Measurements from ENCODE around the gene REXO5. TPM values are rescaled to one million over a fixed set of nuclear protein-coding genes. Genes with fewer than 3 reads are reported as not detected.

The REXO5 gene, protein sequence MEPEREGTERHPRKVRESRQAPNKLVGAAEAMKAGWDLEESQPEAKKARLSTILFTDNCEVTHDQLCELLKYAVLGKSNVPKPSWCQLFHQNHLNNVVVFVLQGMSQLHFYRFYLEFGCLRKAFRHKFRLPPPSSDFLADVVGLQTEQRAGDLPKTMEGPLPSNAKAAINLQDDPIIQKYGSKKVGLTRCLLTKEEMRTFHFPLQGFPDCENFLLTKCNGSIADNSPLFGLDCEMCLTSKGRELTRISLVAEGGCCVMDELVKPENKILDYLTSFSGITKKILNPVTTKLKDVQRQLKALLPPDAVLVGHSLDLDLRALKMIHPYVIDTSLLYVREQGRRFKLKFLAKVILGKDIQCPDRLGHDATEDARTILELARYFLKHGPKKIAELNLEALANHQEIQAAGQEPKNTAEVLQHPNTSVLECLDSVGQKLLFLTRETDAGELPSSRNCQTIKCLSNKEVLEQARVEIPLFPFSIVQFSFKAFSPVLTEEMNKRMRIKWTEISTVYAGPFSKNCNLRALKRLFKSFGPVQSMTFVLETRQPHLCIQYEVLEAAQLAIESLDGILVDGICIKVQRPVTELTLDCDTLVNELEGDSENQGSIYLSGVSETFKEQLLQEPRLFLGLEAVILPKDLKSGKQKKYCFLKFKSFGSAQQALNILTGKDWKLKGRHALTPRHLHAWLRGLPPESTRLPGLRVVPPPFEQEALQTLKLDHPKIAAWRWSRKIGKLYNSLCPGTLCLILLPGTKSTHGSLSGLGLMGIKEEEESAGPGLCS
- 0.76 TPM for polyA plus RNA-seq (2012; ENCODE audit: insufficient read depth, insufficient read length, low read depth)

DNA sequence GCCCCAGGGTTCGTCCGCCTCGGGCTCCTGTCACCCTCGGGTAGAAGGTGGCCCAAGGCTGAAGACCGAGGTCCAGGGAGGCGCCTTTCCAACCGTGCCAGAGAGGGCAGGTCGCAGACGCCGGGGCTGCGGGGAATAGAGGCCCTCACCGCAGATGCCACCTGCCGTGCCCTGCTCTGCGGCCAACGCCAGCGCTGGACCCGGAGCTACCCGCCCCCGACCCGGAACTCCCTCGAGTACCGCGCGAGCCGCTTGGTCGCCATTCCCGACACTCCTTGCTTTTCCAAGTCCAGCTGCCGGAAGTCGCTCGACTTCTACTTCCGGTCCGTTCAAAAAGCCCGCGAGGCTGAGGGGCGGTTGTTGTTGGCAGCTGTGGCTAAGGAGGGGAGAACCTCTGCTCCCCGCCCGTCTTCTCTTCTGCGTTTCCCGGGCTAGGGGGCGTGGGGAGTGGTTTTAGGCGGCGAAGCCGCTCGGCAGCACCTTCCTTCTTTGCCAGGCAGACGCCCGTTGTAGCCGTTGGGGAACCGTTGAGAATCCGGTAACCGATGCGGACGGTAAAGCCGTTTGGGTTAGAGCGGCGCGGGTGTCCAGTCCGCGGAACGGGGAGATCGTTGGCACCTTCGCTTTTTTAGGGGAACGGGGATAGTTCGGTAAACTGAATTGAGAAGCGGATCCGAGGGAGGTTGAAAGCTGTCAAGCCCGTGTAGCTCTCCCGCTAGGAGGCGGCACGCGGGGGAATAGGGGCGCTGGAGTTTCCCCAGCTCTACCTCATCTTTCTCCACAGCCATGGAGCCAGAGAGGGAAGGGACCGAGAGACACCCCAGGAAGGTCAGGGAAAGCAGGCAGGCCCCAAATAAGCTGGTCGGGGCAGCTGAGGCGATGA lies at the start of gene REXO5, which contains the start of gene ERI2:
Gene REXO5 (plus strand): TSS at position 360 of the 883 bp plus-strand sequence. CDS start 427 bp downstream, at position 787.
Gene ERI2 (minus strand): TSS at position 305 of the 883 bp plus-strand sequence. CDS start 42 bp downstream, at position 263.
- H3K9me3 ChIP-seq: no peaks in the 10 kb centered on the region
- H3K27me3 ChIP-seq: no peaks in the 10 kb centered on the region
- H3K36me3 ChIP-seq: no peaks in the 10 kb centered on the region
- no peaks in the 10 kb centered on the region for H3K4me1 ChIP-seq
- DNase-seq: peak; percentile 95
- TF ChIP-seq, protein P1, sequence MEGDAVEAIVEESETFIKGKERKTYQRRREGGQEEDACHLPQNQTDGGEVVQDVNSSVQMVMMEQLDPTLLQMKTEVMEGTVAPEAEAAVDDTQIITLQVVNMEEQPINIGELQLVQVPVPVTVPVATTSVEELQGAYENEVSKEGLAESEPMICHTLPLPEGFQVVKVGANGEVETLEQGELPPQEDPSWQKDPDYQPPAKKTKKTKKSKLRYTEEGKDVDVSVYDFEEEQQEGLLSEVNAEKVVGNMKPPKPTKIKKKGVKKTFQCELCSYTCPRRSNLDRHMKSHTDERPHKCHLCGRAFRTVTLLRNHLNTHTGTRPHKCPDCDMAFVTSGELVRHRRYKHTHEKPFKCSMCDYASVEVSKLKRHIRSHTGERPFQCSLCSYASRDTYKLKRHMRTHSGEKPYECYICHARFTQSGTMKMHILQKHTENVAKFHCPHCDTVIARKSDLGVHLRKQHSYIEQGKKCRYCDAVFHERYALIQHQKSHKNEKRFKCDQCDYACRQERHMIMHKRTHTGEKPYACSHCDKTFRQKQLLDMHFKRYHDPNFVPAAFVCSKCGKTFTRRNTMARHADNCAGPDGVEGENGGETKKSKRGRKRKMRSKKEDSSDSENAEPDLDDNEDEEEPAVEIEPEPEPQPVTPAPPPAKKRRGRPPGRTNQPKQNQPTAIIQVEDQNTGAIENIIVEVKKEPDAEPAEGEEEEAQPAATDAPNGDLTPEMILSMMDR (IDR thresholded peaks at IDR 0.05; ENCODE audit: low read depth, low read length): peak; percentile 61
- peak within 1 kb of the TSS; percentile 91 for H3K4me3 ChIP-seq (ENCODE audit: low read depth, low read length)

DNA sequence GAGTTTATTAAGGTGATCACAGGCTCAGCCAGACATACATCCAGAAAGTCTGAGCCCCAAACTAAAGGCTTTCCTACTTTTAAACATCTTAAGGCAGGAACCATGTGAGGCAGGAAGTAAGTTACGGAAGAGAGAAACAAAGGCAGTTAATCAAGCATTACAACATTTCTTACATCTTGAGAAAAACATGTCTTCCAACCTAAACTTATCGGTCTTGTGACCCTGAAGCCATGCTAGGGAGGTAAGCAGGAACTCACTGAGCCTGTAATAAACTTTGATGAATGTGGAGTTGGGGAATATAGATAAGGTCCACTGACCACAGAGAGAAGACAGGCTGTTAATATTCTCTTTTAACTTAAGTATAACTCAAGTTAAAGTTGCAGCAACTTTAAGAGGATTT lies 46.0 kb upstream of the REXO5 start:
- Histone ChIP-seq H3K4me3 (ENCODE audit: low read depth, low read length) (no peak overlapping the region), H3K36me3 (no peaks in the 10 kb centered on the region), H3K4me1 (no peaks in the 10 kb centered on the region), H3K27me3 (0 out of 2 replicates have a peak, but pooled peaks cover 3% of the 10 kb centered on the region), H3K9me3 (no peaks in the 10 kb centered on the region)
- TF ChIP-seq, protein P1 (IDR thresholded peaks at IDR 0.05; ENCODE audit: low read depth, low read length): no peak
- no peak for DNase-seq

DNA sequence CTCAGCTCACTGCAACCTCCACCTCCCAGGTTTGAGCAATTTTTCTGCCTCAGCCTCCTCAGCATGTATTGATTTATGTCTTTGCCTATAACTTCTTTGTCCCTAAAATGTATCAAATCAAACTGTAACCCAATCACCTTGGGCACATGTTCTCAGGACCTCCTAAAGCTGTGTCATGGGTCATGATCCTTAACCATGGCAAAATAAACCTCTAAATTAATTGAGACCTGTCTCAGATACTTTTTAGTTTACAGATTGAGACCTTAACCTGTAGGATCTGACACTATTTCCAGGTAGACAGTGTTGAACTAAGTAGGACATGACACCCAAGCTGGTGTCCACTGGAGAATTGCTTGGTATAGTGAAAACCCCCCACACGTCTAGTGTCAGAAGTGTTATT lies 45.2 kb upstream of the REXO5 start:
- Histone ChIP-seq H3K36me3 (no peaks in the 10 kb centered on the region), H3K9me3 (no peaks in the 10 kb centered on the region), H3K4me3 (ENCODE audit: low read depth, low read length) (no peak overlapping the region), H3K27me3 (0 out of 2 replicates have a peak, but pooled peaks cover 3% of the 10 kb centered on the region), H3K4me1 (no peaks in the 10 kb centered on the region)
- TF ChIP-seq, protein P1 (IDR thresholded peaks at IDR 0.05; ENCODE audit: low read depth, low read length): no peak
- DNase-seq: no peak

DNA sequence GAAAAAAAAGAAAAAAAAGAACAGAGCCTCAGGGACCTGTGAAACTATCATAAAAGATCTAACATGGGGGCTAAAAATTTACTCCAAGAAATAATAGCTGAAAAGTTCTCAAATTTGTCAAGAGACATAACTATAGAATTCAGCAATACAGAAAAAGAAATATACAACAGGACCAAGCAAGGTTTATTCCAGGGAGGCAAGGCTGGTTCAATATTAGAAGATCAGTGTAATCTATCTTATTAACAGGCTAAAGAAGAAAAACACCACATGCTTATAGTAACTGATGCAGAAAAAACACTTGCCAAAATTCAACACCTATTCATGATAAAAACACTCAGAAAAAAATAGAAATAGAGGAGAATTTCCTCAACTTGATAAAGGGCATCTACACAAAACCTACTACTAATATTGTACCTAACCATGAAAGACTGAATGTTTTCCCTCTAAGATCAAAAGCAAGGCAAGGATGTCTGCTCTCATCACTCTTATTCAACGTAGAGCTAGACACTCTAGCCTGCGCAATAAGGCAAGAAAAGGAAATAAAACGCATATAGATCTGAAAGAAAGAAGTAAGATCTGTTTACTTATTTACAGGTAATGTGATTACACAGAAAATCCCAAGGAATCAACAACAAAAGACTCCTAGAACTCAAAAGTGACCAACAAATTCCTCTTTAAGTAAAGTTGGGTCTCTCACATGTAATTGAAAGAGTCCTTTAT lies 43.8 kb upstream of the REXO5 start:
- no peak for DNase-seq
- Histone ChIP-seq H3K4me1 (no peaks in the 10 kb centered on the region), H3K4me3 (ENCODE audit: low read depth, low read length) (no peak overlapping the region), H3K9me3 (no peaks in the 10 kb centered on the region), H3K27me3 (0 out of 2 replicates have a peak, but pooled peaks cover 3% of the 10 kb centered on the region), H3K36me3 (no peaks in the 10 kb centered on the region)
- TF ChIP-seq, protein P1 (IDR thresholded peaks at IDR 0.05; ENCODE audit: low read depth, low read length): no peak
